ENCODE measurements around the gene DLG2. TPM values are rescaled to one million over a fixed set of nuclear protein-coding genes. Genes with fewer than 3 reads are reported as not detected.

Gene DLG2
- total RNA-seq, 1 donor from 2014 or later: 0.26 TPM

GRCh38 chr11:85526564-85526963 lies 100.6 kb downstream of the DLG2 start:
- Histone ChIP-seq H3K27me3 (ENCODE audit: control insufficient read depth, insufficient read depth, low read length) (no peaks in the 10 kb centered on the region), H3K36me3 (ENCODE audit: control insufficient read depth, insufficient read depth, low read length) (no peaks in the 10 kb centered on the region), H3K4me3 (ENCODE audit: low read depth, low read length) (no peak overlapping the region)
- FAIRE-seq: no peak
- TF ChIP-seq CTCF (IDR thresholded peaks at IDR 0.05; ENCODE audit: insufficient read depth, low read length, severe bottlenecking): no peak
- DNase-seq (ENCODE audit: low read depth): no peak

GRCh38 chr11:85525686-85526085 lies 101.5 kb downstream of the DLG2 start:
- DNase-seq (ENCODE audit: low read depth) (no peak), FAIRE-seq (no peak)
- no peak for TF ChIP-seq CTCF (IDR thresholded peaks at IDR 0.05; ENCODE audit: insufficient read depth, low read length, severe bottlenecking)
- Histone ChIP-seq H3K4me3 (ENCODE audit: low read depth, low read length) (no peak overlapping the region), H3K27me3 (ENCODE audit: control insufficient read depth, insufficient read depth, low read length) (no peaks in the 10 kb centered on the region), H3K36me3 (ENCODE audit: control insufficient read depth, insufficient read depth, low read length) (no peaks in the 10 kb centered on the region)

GRCh38 chr11:85517272-85517671 lies 109.9 kb downstream of the DLG2 start:
- no peak for DNase-seq (ENCODE audit: low read depth)
- FAIRE-seq: no peak
- no peak for TF ChIP-seq CTCF (IDR thresholded peaks at IDR 0.05; ENCODE audit: insufficient read depth, low read length, severe bottlenecking)

GRCh38 chr11:85495918-85496317 lies 131.2 kb downstream of the DLG2 start:
- no peak for TF ChIP-seq CTCF (IDR thresholded peaks at IDR 0.05; ENCODE audit: insufficient read depth, low read length, severe bottlenecking)
- FAIRE-seq (no peak), DNase-seq (ENCODE audit: low read depth) (no peak)
- no peak overlapping the region for H3K4me3 ChIP-seq (ENCODE audit: low read depth, low read length)
- H3K27me3 ChIP-seq (ENCODE audit: control insufficient read depth, insufficient read depth, low read length): no peaks in the 10 kb centered on the region
- no peaks in the 10 kb centered on the region for H3K36me3 ChIP-seq (ENCODE audit: control insufficient read depth, insufficient read depth, low read length)

More at GRCh38 chr11:85517272-85517671, 109.9 kb downstream of the DLG2 start:
- Histone ChIP-seq H3K27me3 (ENCODE audit: control insufficient read depth, insufficient read depth, low read length) (no peaks in the 10 kb centered on the region), H3K36me3 (ENCODE audit: control insufficient read depth, insufficient read depth, low read length) (no peaks in the 10 kb centered on the region), H3K4me3 (ENCODE audit: low read depth, low read length) (no peak overlapping the region)

- Histone ChIP-seq H3K27me3 (ENCODE audit: control insufficient read depth, insufficient read depth, low read length) (no peaks in the 10 kb centered on the region), H3K4me3 (ENCODE audit: low read depth, low read length) (no peak overlapping the region), H3K36me3 (ENCODE audit: control insufficient read depth, insufficient read depth, low read length) (no peaks in the 10 kb centered on the region)
- FAIRE-seq (no peak), DNase-seq (ENCODE audit: low read depth) (no peak)
- TF ChIP-seq CTCF (IDR thresholded peaks at IDR 0.05; ENCODE audit: insufficient read depth, low read length, severe bottlenecking): no peak
Measured at GRCh38 chr11:85494396-85494795, 132.7 kb downstream of the DLG2 start.

GRCh38 chr11:85485902-85486301 lies 141.2 kb downstream of the DLG2 start:
- no peak for FAIRE-seq
- TF ChIP-seq CTCF (IDR thresholded peaks at IDR 0.05; ENCODE audit: insufficient read depth, low read length, severe bottlenecking): no peak
- no peak overlapping the region for H3K4me3 ChIP-seq (ENCODE audit: low read depth, low read length)
- DNase-seq (ENCODE audit: low read depth): no peak
- H3K27me3 ChIP-seq (ENCODE audit: control insufficient read depth, insufficient read depth, low read length): no peaks in the 10 kb centered on the region
- no peaks in the 10 kb centered on the region for H3K36me3 ChIP-seq (ENCODE audit: control insufficient read depth, insufficient read depth, low read length)

Data from bronchial epithelial cell (primary cell).